ENCODE measurements around the gene ITPA. TPM values are rescaled to one million over a fixed set of nuclear protein-coding genes. Genes with fewer than 3 reads are reported as not detected.

ITPA gene
- total RNA-seq, 1 experiment from 2014 or later: 104 TPM

- TF ChIP-seq ZNF671 (CRISPR knock-in tag; IDR thresholded peaks at IDR 0.05): no peak
- no peak for TF ChIP-seq ZNF263 (CRISPR knock-in tag; IDR thresholded peaks at IDR 0.05; ENCODE audit: low read depth)
Observed at GRCh38 chr20:3162080-3162611, 47.2 kb upstream of the ITPA start (continued).

- no peaks in the 10 kb centered on the region; the same call in 1 of the 2 replicates for H3K9me3 Mint-ChIP-seq
- DNase-seq (ENCODE audit: low spot score): no peak
- H3K4me1 Mint-ChIP-seq: peaks cover 23% of the 10 kb centered on the region
- H3K27ac Mint-ChIP-seq: peak overlapping the region; percentile 53; the same call in 1 of the 2 replicates
- H3K27me3 Mint-ChIP-seq (ENCODE audit: low read depth): no peaks in the 10 kb centered on the region
- no peak overlapping the region for H3K4me3 Mint-ChIP-seq
- peaks cover 2% of the 10 kb centered on the region for H3K36me3 Mint-ChIP-seq
- no peak for ATAC-seq
- no peak for TF ChIP-seq ZBTB43 (CRISPR knock-in tag; IDR thresholded peaks at IDR 0.05)
- TF ChIP-seq AFF4 (CRISPR knock-in tag; IDR thresholded peaks at IDR 0.05; ENCODE audit: borderline replicate concordance): no peak
- no peak for TF ChIP-seq IRF1 (CRISPR knock-in tag; IDR thresholded peaks at IDR 0.05)
- TF ChIP-seq FOXK1 (CRISPR knock-in tag; IDR thresholded peaks at IDR 0.05): no peak
- TF ChIP-seq FOXJ3 (CRISPR knock-in tag; IDR thresholded peaks at IDR 0.05; ENCODE audit: borderline replicate concordance): no peak
- TF ChIP-seq NFYB (CRISPR knock-in tag; conservative IDR thresholded peaks at IDR 0.05; ENCODE audit: low read depth): no peak
- no peak for TF ChIP-seq FOXP1 (CRISPR knock-in tag; IDR thresholded peaks at IDR 0.05; ENCODE audit: borderline replicate concordance)
- no peak for TF ChIP-seq IRF2 (CRISPR knock-in tag; IDR thresholded peaks at IDR 0.05; ENCODE audit: borderline replicate concordance, low read depth)
- TF ChIP-seq PRRX2 (CRISPR knock-in tag; IDR thresholded peaks at IDR 0.05): no peak
- TF ChIP-seq ZNF219 (CRISPR knock-in tag; IDR thresholded peaks at IDR 0.05; ENCODE audit: borderline replicate concordance): no peak
- TF ChIP-seq ZMAT4 (CRISPR knock-in tag; IDR thresholded peaks at IDR 0.05): no peak
- no peak for TF ChIP-seq ZNF512 (CRISPR knock-in tag; IDR thresholded peaks at IDR 0.05; ENCODE audit: borderline replicate concordance)
- TF ChIP-seq GABPB1 (CRISPR knock-in tag; IDR thresholded peaks at IDR 0.05): no peak
- TF ChIP-seq ZNF121 (CRISPR knock-in tag; IDR thresholded peaks at IDR 0.05): no peak
- TF ChIP-seq CREM (CRISPR knock-in tag; IDR thresholded peaks at IDR 0.05): no peak
- no peak for TF ChIP-seq ZNF416 (CRISPR knock-in tag; IDR thresholded peaks at IDR 0.05)
- TF ChIP-seq NR1H2 (CRISPR knock-in tag; IDR thresholded peaks at IDR 0.05): no peak
- TF ChIP-seq CTCF (IDR thresholded peaks at IDR 0.05): no peak
- TF ChIP-seq RORB (CRISPR knock-in tag; IDR thresholded peaks at IDR 0.05): no peak
- CTCF ChIA-PET: interaction anchor here (1.2 kb wide), 1 partner anchor 12 kb away, joined by 5 read pairs; no protein-coding TSS in a partner anchor
- POLR2A ChIA-PET: no interaction called here
Observed at GRCh38 chr20:3163099-3164042, 45.9 kb upstream of the ITPA start.
